ENCODE data around the gene SLCO3A1. TPM values are rescaled to one million over a fixed set of nuclear protein-coding genes. Genes with fewer than 3 reads are reported as not detected.
"Not testable (repeated sequence)": the region's sequence is repeated elsewhere in the genome, so short reads cannot be mapped to it uniquely, and the experiment has no call there.

The SLCO3A1 gene
- total and polyA plus RNA-seq, 4 donors, result 1.6 to 3.6 (median 2.4) TPM

GRCh38 chr15:92068121-92068520 lies 214.6 kb downstream of the SLCO3A1 start:
- TF ChIP-seq REST (IDR thresholded peaks at IDR 0.05), result no peak
- no peak for TF ChIP-seq JUND (IDR thresholded peaks at IDR 0.05)
- no peak for TF ChIP-seq MAX (IDR thresholded peaks at IDR 0.05)
- TF ChIP-seq FOXA2 (IDR thresholded peaks at IDR 0.05), result no peak
- TF ChIP-seq FOXA1 (IDR thresholded peaks at IDR 0.05), result no peak
- TF ChIP-seq RAD21 (IDR thresholded peaks at IDR 0.05), result no peak
- no peak for TF ChIP-seq HNF4G (IDR thresholded peaks at IDR 0.05)
- no peak for TF ChIP-seq YY1 (IDR thresholded peaks at IDR 0.05)
- no peak for TF ChIP-seq RXRA (IDR thresholded peaks at IDR 0.05)
- TF ChIP-seq ZBTB33 (IDR thresholded peaks at IDR 0.05), result no peak
- Histone ChIP-seq H3K9ac (ENCODE audit: low read depth in 1 of 2, low read length in 2 of 2) (no peak overlapping the region), H3K36me3 (ENCODE audit: control insufficient read depth in 4 of 4, insufficient read depth in 3 of 4, low read depth in 1 of 4, low read length in 3 of 4) (no peaks in the 10 kb centered on the region), H3K4me1 (ENCODE audit: control insufficient read depth in 4 of 4, insufficient read depth in 4 of 4, low read length in 3 of 4) (peaks cover 0 to 4% (median 0%) of the 10 kb centered on the region in 4 donors), H3K27me3 (ENCODE audit: control insufficient read depth in 4 of 4, insufficient read depth in 4 of 4, low read length in 3 of 4) (no peaks in the 10 kb centered on the region), H3K27ac (ENCODE audit: low read depth in 1 of 2, low read length in 2 of 2) (no peak overlapping the region), H3K4me3 (ENCODE audit: low read depth in 1 of 3, low read length in 3 of 3) (no peak overlapping the region), H3K9me3 (ENCODE audit: control insufficient read depth in 4 of 4, low read length in 3 of 4) (no peaks in the 10 kb centered on the region)
- WGBS, result 85% methylated on average over 7 of the region's 7 CpGs
- DNase-seq (ENCODE audit: low spot score), result no peak

- Histone ChIP-seq H3K9me3 (ENCODE audit: control insufficient read depth in 4 of 4, low read length in 3 of 4) (no peaks in the 10 kb centered on the region), H3K9ac (ENCODE audit: low read depth in 1 of 2, low read length in 2 of 2) (no peak overlapping the region), H3K27me3 (ENCODE audit: control insufficient read depth in 4 of 4, insufficient read depth in 4 of 4, low read length in 3 of 4) (no peaks in the 10 kb centered on the region), H3K36me3 (ENCODE audit: control insufficient read depth in 4 of 4, insufficient read depth in 3 of 4, low read depth in 1 of 4, low read length in 3 of 4) (no peaks in the 10 kb centered on the region), H3K4me3 (ENCODE audit: low read depth in 1 of 3, low read length in 3 of 3) (no peak overlapping the region), H3K4me1 (ENCODE audit: control insufficient read depth in 4 of 4, insufficient read depth in 4 of 4, low read length in 3 of 4) (peaks cover 0 to 7% (median 0%) of the 10 kb centered on the region in 4 donors), H3K27ac (ENCODE audit: low read depth in 1 of 2, low read length in 2 of 2) (peak overlapping the region in 1 of 2 donors; percentile 4)
- no peak for DNase-seq (ENCODE audit: low spot score)
- 62% methylated on average over 20 of the region's 20 CpGs for WGBS
- no peak for TF ChIP-seq HNF4A (conservative IDR thresholded peaks at IDR 0.05)
- TF ChIP-seq JUND (IDR thresholded peaks at IDR 0.05), result peak; percentile 74 to 79
- no peak for TF ChIP-seq GABPA (IDR thresholded peaks at IDR 0.05 in 1 of 2, conservative IDR thresholded peaks at IDR 0.05 in 1 of 2)
These were observed 216.1 kb downstream of the SLCO3A1 start for GRCh38 chr15:92069308-92070250.

GRCh38 chr15:92070251-92070650 lies 216.7 kb downstream of the SLCO3A1 start:
- H3K36me3 ChIP-seq (ENCODE audit: control insufficient read depth in 4 of 4, insufficient read depth in 3 of 4, low read depth in 1 of 4, low read length in 3 of 4); H3K9ac ChIP-seq (ENCODE audit: low read depth in 1 of 2, low read length in 2 of 2); H3K9me3 ChIP-seq (ENCODE audit: control insufficient read depth in 4 of 4, low read length in 3 of 4); H3K27me3 ChIP-seq (ENCODE audit: control insufficient read depth in 4 of 4, insufficient read depth in 4 of 4, low read length in 3 of 4); H3K4me1 ChIP-seq (ENCODE audit: control insufficient read depth in 4 of 4, insufficient read depth in 4 of 4, low read length in 3 of 4); H3K4me3 ChIP-seq (ENCODE audit: low read depth in 1 of 3, low read length in 3 of 3); DNase-seq (ENCODE audit: low spot score): not testable (repeated sequence)
- 94% methylated on average over 8 of the region's 8 CpGs for WGBS
- peak overlapping the region in 1 of 2 donors; percentile 4 for H3K27ac ChIP-seq (ENCODE audit: low read depth in 1 of 2, low read length in 2 of 2)
